Measurements from ENCODE around the gene NSFL1C.
"Not testable (repeated sequence)": the region's sequence is repeated elsewhere in the genome, so short reads cannot be mapped to it uniquely, and the experiment has no call there.

The NSFL1C gene

GRCh38 chr20:1427457-1428054, 39.1 kb downstream of the NSFL1C start:
- no peak for DNase-seq

- no peak for DNase-seq
These were observed 40.3 kb downstream of the NSFL1C start for GRCh38 chr20:1426231-1426849.

- DNase-seq: no peak
These were observed 42.3 kb downstream of the NSFL1C start for GRCh38 chr20:1424336-1424735.

- peak in 32 of 58 donors; percentile 1 to 67 (median 24) for DNase-seq
These were observed 43.0 kb downstream of the NSFL1C start for GRCh38 chr20:1423625-1424106.

GRCh38 chr20:1423206-1423605, 43.4 kb downstream of the NSFL1C start:
- DNase-seq: no peak

GRCh38 chr20:1422753-1423152, 43.9 kb downstream of the NSFL1C start:
- no peak for DNase-seq

GRCh38 chr20:1420066-1420465, 46.6 kb downstream of the NSFL1C start:
- no peak for DNase-seq

GRCh38 chr20:1418350-1418749, 48.3 kb downstream of the NSFL1C start:
- DNase-seq: no peak

- DNase-seq: no peak
These were observed 48.9 kb downstream of the NSFL1C start for GRCh38 chr20:1417790-1418189.

GRCh38 chr20:1417273-1417672, 49.4 kb downstream of the NSFL1C start:
- no peak for DNase-seq

GRCh38 chr20:1415667-1416468, 50.8 kb downstream of the NSFL1C start:
- no peak for DNase-seq

GRCh38 chr20:1414982-1415381, 51.7 kb downstream of the NSFL1C start:
- DNase-seq: no peak

- DNase-seq: no peak
These were observed 60.8 kb downstream of the NSFL1C start for GRCh38 chr20:1405801-1406200.

- no peak for DNase-seq
These were observed 63.0 kb downstream of the NSFL1C start for GRCh38 chr20:1403624-1404023.

GRCh38 chr20:1402149-1402548, 64.5 kb downstream of the NSFL1C start:
- no peak for DNase-seq

- DNase-seq: no peak
These were observed 65.2 kb downstream of the NSFL1C start for GRCh38 chr20:1401451-1401907.

- not testable (repeated sequence) for DNase-seq
These were observed 66.8 kb downstream of the NSFL1C start for GRCh38 chr20:1399678-1400366.

- not testable (repeated sequence) for DNase-seq
These were observed 68.5 kb downstream of the NSFL1C start for GRCh38 chr20:1398185-1398584.

GRCh38 chr20:1397710-1398109, 68.9 kb downstream of the NSFL1C start:
- DNase-seq: no peak

GRCh38 chr20:1396702-1397101, 69.9 kb downstream of the NSFL1C start:
- no peak for DNase-seq

- DNase-seq: no peak
These were observed 70.4 kb downstream of the NSFL1C start for GRCh38 chr20:1396264-1396663.

GRCh38 chr20:1394686-1395085, 72.0 kb downstream of the NSFL1C start:
- no peak for DNase-seq
